Heart left ventricle (tissue), 16 donors: ENCODE measurements around the gene FBXL4. TPM values are rescaled to one million over a fixed set of nuclear protein-coding genes. Genes with fewer than 3 reads are reported as not detected.

Experiments used
- ATAC-seq, 4 donors: fragments of 200-7000 bp; cut with Tn5 transposase; one replicate each; pipeline ENCODE4 v1.9.1; 2020 to 2022; ENCODE audit warnings: moderate library complexity in 4 of 4, mild to moderate bottlenecking in 3 of 4, moderate number of reproducible peaks in 1 of 4
- DNase-seq, 5 donors: peaks; one replicate each; pipeline ENCODE4 v3.0.0-alpha.2; 2020
- H3K27ac ChIP-seq, 12 donors: fragments of 200-600 bp; sonication (generic) in 4 of 12; one replicate each; pipeline versions ENCODE4 v1.5.0 to v1.8.0; 2016 to 2022; ENCODE audit warnings: mild to moderate bottlenecking in 2 of 12
- H3K27me3 ChIP-seq, 9 donors: fragments of 200-600 bp; sonication (generic) in 2 of 9; one replicate each; pipeline versions ENCODE4 v1.5.1 to v1.8.0; 2016 to 2022; ENCODE audit warnings: mild to moderate bottlenecking in 3 of 9
- H3K36me3 ChIP-seq, 9 donors: fragments of 200-600 bp; sonication (generic) in 2 of 9; one replicate each; pipeline versions ENCODE4 v1.5.0 to v1.8.0; 2018 to 2022; ENCODE audit warnings: mild to moderate bottlenecking in 2 of 9
- H3K4me1 ChIP-seq, 12 donors: fragments of 200-600 bp; sonication (generic) in 4 of 12; one replicate each; pipeline versions ENCODE4 v1.5.0 to v1.8.0; 2016 to 2022; ENCODE audit warnings: mild to moderate bottlenecking in 3 of 12
- H3K4me3 ChIP-seq, 12 donors: fragments of 200-600 bp; sonication (generic) in 4 of 12; one replicate each; pipeline versions ENCODE4 v1.5.0 to v1.8.0; 2017 to 2022; ENCODE audit warnings: mild to moderate bottlenecking in 9 of 12, moderate library complexity in 4 of 12
- H3K9me3 ChIP-seq, 12 donors: fragments of 200-600 bp; sonication (generic) in 4 of 12; one replicate each; pipeline versions ENCODE4 v1.5.0 to v1.8.0; 2016 to 2022; ENCODE audit warnings: mild to moderate bottlenecking in 1 of 12
- CTCF ChIP-seq, 12 donors: fragments of 200-600 bp; sonication (generic) in 4 of 12; IDR thresholded peaks; one replicate each; pipeline versions ENCODE4 v1.5.0 to v1.8.0; 2018 to 2022; ENCODE audit warnings: antibody characterized with exemption in 12 of 12, mild to moderate bottlenecking in 5 of 12
- POLR2A ChIP-seq, 2 donors: fragments of 450-650 bp; IDR thresholded peaks; one replicate each; pipeline ENCODE4 v1.6.1; 2017; ENCODE audit warnings: antibody characterized with exemption in 2 of 2, mild to moderate bottlenecking in 2 of 2, moderate library complexity in 2 of 2
- WGBS, 4 donors: extraction: QIAGEN DNeasy Blood & Tissue Kit in 2 of 4; methylation state at CpG; one replicate each; pipeline versions ENCODE4 v1.1.5 to v1.1.7; 2013 to 2018; 5-methylcytosine and 5-hydroxymethylcytosine counted together
- intact Hi-C, 10 donors: fragments of 100-400 bp; cut with DNase I; formaldehyde crosslinking; loops; one replicate each; pipeline versions ENCODE4 v1.11.1 to v1.14.2; 2022
- polyA plus RNA-seq, 2 donors: library from polyadenylated mRNA; stranded (reverse); fragments of 200-250 nt; gene quantifications; one replicate each; pipeline ENCODE4 v1.2.3, GENCODE V29; 2013
- total RNA-seq, 9 donors: library from RNA; depleted of rRNA in 2 of 9; stranded (reverse); fragments of >200 nt in 2 of 9; fragmentation: NEBNext Ultra II Directional in 3 of 9; extraction: Animal tissue kit (Norgen Biotek cat#: 25700) in 3 of 9; gene quantifications; one replicate each; pipeline versions ENCODE4 v1.1.0 to v1.2.4, GENCODE V29; 2016 to 2023
- donor health status: ischemic (EF 13 %, LVEDD 7.1; RV severe dilation, severe dysfunction).
- donor health status: healthy with polysubstance abuse.
- donor health status: DM: no; HTN: yes; CAD: no.
- donor health status: DM: no; HTN: no; CAD: no.
- donor health status: ischemic (EF 25% LVEDD 6.9; RV normal size, moderate dysfunction).
- donor health status: ischemic (EF 25% LVEDD 5.7; RV mildly dilated, moderate dysfunction).
- donor health status: healthy.
- donor health status: DM: yes; HTN: yes; CAD: no.
- donor health status: ischemic (EF 35%, LVEDD 5.7; RV mildly dilated, moderate dysfunction).
- donor health status: nonischemic (EF 11% LVEDD 7.7; RV severe dilation, severe dysfunction).
- donor health status: DM: yes; HTN: yes; CAD: no.
- donor health status: PGD.
- donor health status: ischemic (EF 29% LVEDD 5.4; RV normal size, mild dysfunction).
- donor health status: nonischemic (EF 23%, LVEDD 6.1; RV moderate dilation, normal function).

The FBXL4 gene
- total and polyA plus RNA-seq, 11 donors: 2.9 to 22.0 (median 15.9) TPM

- ATAC-seq (no peak), DNase-seq (no peak)
- TF ChIP-seq POLR2A (IDR thresholded peaks at IDR 0.05) (no peak), CTCF (IDR thresholded peaks at IDR 0.05) (no peak)
- no peaks in the 10 kb centered on the region for H3K36me3 ChIP-seq
- peaks cover 0 to 5% (median 0%) of the 10 kb centered on the region in 9 donors for H3K27me3 ChIP-seq
- intact Hi-C loops: no loop called here
- no peaks in the 10 kb centered on the region for H3K4me1 ChIP-seq
- 85 to 88% (median 86%) methylated on average over 2 of the region's 2 CpGs for WGBS, 4 donors
- H3K4me3 ChIP-seq: no peak overlapping the region
- H3K27ac ChIP-seq: no peak overlapping the region
- H3K9me3 ChIP-seq: peaks cover 0 to 10% (median 0%) of the 10 kb centered on the region in 12 donors
Measured at GRCh38 chr6:98967616-98968015, 19.9 kb upstream of the FBXL4 start.

GRCh38 chr6:98959631-98960030 lies 11.9 kb upstream of the FBXL4 start:
- TF ChIP-seq CTCF (IDR thresholded peaks at IDR 0.05) (no peak), POLR2A (IDR thresholded peaks at IDR 0.05) (no peak)
- intact Hi-C loops: no loop called here
- no peak for ATAC-seq
- Histone ChIP-seq H3K36me3 (no peaks in the 10 kb centered on the region), H3K27ac (no peak overlapping the region), H3K4me1 (no peaks in the 10 kb centered on the region), H3K27me3 (peaks cover 0 to 4% (median 0%) of the 10 kb centered on the region in 9 donors), H3K4me3 (no peak overlapping the region), H3K9me3 (no peaks in the 10 kb centered on the region)
- no peak for DNase-seq
- WGBS, 4 donors: 78 to 91% (median 84%) methylated on average over 1 of the region's 1 CpG

- DNase-seq (no peak), ATAC-seq (no peak)
- no peaks in the 10 kb centered on the region for H3K27me3 ChIP-seq
- H3K27ac ChIP-seq: no peak overlapping the region
- TF ChIP-seq POLR2A (IDR thresholded peaks at IDR 0.05): no peak
- TF ChIP-seq CTCF (IDR thresholded peaks at IDR 0.05): no peak
- no peaks in the 10 kb centered on the region for H3K36me3 ChIP-seq
- no peaks in the 10 kb centered on the region for H3K9me3 ChIP-seq
- intact Hi-C loops: no loop called here
- WGBS, 4 donors: 76 to 89% (median 82%) methylated on average over 3 of the region's 3 CpGs
- H3K4me3 ChIP-seq: no peak overlapping the region
- no peaks in the 10 kb centered on the region for H3K4me1 ChIP-seq
Measured at GRCh38 chr6:98958776-98959175, 11.0 kb upstream of the FBXL4 start.

GRCh38 chr6:98957450-98957849 lies 9.7 kb upstream of the FBXL4 start:
- TF ChIP-seq CTCF (IDR thresholded peaks at IDR 0.05): no peak
- no peak for TF ChIP-seq POLR2A (IDR thresholded peaks at IDR 0.05)
- Histone ChIP-seq H3K27ac (no peak overlapping the region), H3K9me3 (no peaks in the 10 kb centered on the region), H3K4me1 (no peaks in the 10 kb centered on the region), H3K4me3 (no peak overlapping the region), H3K27me3 (no peaks in the 10 kb centered on the region), H3K36me3 (no peaks in the 10 kb centered on the region)
- DNase-seq: no peak
- WGBS, 4 donors: 35 to 49% (median 38%) methylated on average over 3 of the region's 3 CpGs
- no peak for ATAC-seq
- intact Hi-C loops: no loop called here
